CD4-positive, alpha-beta T cell (primary cell): ENCODE data around the gene SLC37A3. TPM values are rescaled to one million over a fixed set of nuclear protein-coding genes. Genes with fewer than 3 reads are reported as not detected.

Experiments
- ATAC-seq: fragments of 200-7000 bp; cut with Tn5 transposase; one replicate; pipeline ENCODE4 v1.10.0; 2022; ENCODE audit warnings: mild to moderate bottlenecking; ENCODE audit not compliant: poor library complexity
- CTCF ChIA-PET: fragments of 350-600 bp; sonication (Branson Sonifier 250); formaldehyde crosslinking; loops from one replicate; lab custom pipeline; 2021; ENCODE audit warnings: antibody characterized with exemption, inconsistent platforms; lab: Charles Lee
- POLR2A ChIA-PET: fragments of 350-600 bp; sonication (Branson Sonifier 250); formaldehyde crosslinking; loops from one replicate; lab custom pipeline; 2021; ENCODE audit warnings: antibody characterized with exemption, inconsistent platforms; lab: Charles Lee
- DNase-seq, 14 experiments: peaks; one replicate each; pipeline ENCODE4 v3.0.0-alpha.2; 2013 to 2020; ENCODE audit warnings: mixed read lengths in 2 of 14
- H3K27ac ChIP-seq, 2 donors: one replicate each; pipeline versions ENCODE4 v1.5.1 to v1.7.0; 2013; ENCODE audit warnings: low read length in 2 of 2, low read depth in 1 of 2, mild to moderate bottlenecking in 1 of 2
- H3K27me3 ChIP-seq, 2 experiments: 1 replicate in 1 of 2; 2 replicates in 1 of 2; pipeline versions ENCODE4 v1.6.1 to v1.7.0; 2013; ENCODE audit warnings: low read length in 2 of 2, control low read depth in 1 of 2, mild to moderate bottlenecking in 1 of 2, moderate library complexity in 1 of 2; ENCODE audit not compliant: insufficient read depth in 2 of 2, control insufficient read depth in 1 of 2
- H3K36me3 ChIP-seq: one replicate; pipeline ENCODE4 v1.6.1; 2013; ENCODE audit warnings: low read length, control low read depth; ENCODE audit not compliant: insufficient read depth
- H3K4me1 ChIP-seq: one replicate; pipeline ENCODE4 v1.6.1; 2013; ENCODE audit warnings: low read length, control low read depth; ENCODE audit not compliant: insufficient read depth
- H3K4me3 ChIP-seq: one replicate; pipeline ENCODE4 v1.5.1; 2013; ENCODE audit warnings: mild to moderate bottlenecking, low read length, moderate library complexity
- H3K9me3 ChIP-seq, 2 experiments: 1 replicate in 1 of 2; 2 replicates in 1 of 2; pipeline versions ENCODE4 v1.6.1 to v1.7.0; 2013; ENCODE audit warnings: low read length in 2 of 2, mild to moderate bottlenecking in 2 of 2, control low read depth in 1 of 2, moderate library complexity in 1 of 2; ENCODE audit not compliant: control insufficient read depth in 1 of 2, insufficient read depth in 1 of 2
- H3K27ac Mint-ChIP-seq: one replicate; pipeline ENCODE4 v1.8.0; 2020; ENCODE audit warnings: mixed read lengths
- H3K27me3 Mint-ChIP-seq: one replicate; pipeline ENCODE4 v1.8.0; 2021; ENCODE audit warnings: mixed read lengths
- H3K36me3 Mint-ChIP-seq: one replicate; pipeline ENCODE4 v1.8.0; 2021; ENCODE audit warnings: low read depth, mixed read lengths
- H3K4me1 Mint-ChIP-seq: one replicate; pipeline ENCODE4 v1.8.0; 2021; ENCODE audit warnings: low read depth, mixed read lengths
- H3K4me3 Mint-ChIP-seq: one replicate; pipeline ENCODE4 v1.8.0; 2020; ENCODE audit warnings: mild to moderate bottlenecking, mixed read lengths
- H3K9me3 Mint-ChIP-seq: one replicate; pipeline ENCODE4 v1.8.0; 2020; ENCODE audit warnings: mixed read lengths
- intact Hi-C, 2 experiments: fragments of 100-400 bp; cut with DNase I in 1 of 2; cut with micrococcal nuclease in 1 of 2; formaldehyde crosslinking; loops; one replicate each; pipeline versions ENCODE4 v1.15.1 to v1.9.0; 2023 to 2025; cut with DNase I, micrococcal nuclease
- polyA plus RNA-seq, 2 donors: library from polyadenylated mRNA; unstranded; fragments of 120-200 nt; gene quantifications; one replicate each; pipeline ENCODE4 v1.2.1, GENCODE V29; 2013
- total RNA-seq, 174 experiments: library from RNA in 2 of 174; stranded (reverse) in 2 of 174; gene quantifications; one replicate each; pipeline ENCODE4 v1.2.3 and lab custom pipeline; 2021 to 2026
- TF ChIP-seq, protein P1 (sequence below): fragments of 200-600 bp; IDR thresholded peaks from one replicate; pipeline ENCODE4 v1.8.0; 2022; ENCODE audit warnings: antibody characterized with exemption, mild to moderate bottlenecking

SLC37A3 gene, protein sequence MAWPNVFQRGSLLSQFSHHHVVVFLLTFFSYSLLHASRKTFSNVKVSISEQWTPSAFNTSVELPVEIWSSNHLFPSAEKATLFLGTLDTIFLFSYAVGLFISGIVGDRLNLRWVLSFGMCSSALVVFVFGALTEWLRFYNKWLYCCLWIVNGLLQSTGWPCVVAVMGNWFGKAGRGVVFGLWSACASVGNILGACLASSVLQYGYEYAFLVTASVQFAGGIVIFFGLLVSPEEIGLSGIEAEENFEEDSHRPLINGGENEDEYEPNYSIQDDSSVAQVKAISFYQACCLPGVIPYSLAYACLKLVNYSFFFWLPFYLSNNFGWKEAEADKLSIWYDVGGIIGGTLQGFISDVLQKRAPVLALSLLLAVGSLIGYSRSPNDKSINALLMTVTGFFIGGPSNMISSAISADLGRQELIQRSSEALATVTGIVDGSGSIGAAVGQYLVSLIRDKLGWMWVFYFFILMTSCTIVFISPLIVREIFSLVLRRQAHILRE
- 10 to 100 TPM; 23.5 to 25.6 TPM for total RNA-seq
- 21.4 TPM for polyA plus RNA-seq (2013, experiment 1 of 2)
- polyA plus RNA-seq (2013, experiment 2 of 2) = 26.9 TPM
- total RNA-seq (lab: John Stamatoyannopoulos, UW) = 19.8 to 543 (median 63.2) reads per million in 172 experiments

DNA sequence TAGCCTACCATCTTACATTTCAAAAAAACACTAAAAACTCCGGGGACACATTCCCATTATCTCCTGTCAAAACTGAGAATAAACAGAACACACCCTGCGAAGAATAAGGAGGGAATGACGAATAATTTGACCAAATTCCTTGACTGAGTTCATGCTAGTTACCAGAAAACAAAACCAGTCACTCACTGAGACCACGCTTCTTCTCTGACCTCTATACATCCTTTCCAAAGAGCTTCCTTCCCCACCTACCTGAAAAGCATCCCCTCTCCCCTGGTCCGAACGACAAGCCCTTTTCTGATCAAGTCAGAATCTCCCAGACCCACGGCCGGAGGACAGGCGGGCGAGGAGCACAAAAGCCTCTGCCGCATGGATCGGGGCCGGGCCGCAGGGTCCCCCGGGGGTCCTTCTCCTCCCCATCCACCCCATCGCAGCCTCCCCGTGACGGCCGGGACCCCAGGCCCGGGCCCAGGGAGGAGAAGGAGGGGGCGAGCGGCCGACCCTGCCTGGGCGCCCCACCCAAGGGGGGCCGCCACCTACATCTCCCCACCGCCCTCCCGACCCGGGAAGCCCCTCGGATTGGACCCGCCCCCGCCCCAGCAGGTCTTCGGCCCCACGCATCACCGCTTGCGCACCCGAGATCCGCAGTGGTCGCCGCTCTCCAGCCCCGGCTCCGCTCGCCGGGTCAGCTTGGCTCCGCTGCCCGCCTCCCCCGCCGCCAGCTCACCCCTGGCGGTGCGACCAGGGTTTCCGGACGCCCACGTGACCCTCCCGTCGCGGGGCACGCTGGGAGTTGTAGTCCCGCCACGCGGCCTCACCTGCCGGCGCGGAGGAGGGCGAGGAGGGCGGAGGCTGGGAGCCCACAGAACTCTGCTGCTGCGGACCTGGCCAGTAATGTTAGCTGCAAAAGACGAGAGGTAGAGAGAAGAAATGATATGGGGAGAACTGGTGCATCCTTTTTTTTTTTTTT, at the start of gene SLC37A3:
Gene SLC37A3 (minus strand): TSS at position 747 of the 967 bp plus-strand sequence. CDS start 16,004 bp downstream, outside the sequence.
- POLR2A ChIA-PET = interaction anchor here (0.9 to 1.5 kb wide), 2 partner anchors 21 to 82 kb away, joined by 3 to 12 read pairs; no protein-coding TSS in a partner anchor
- H3K27ac ChIP-seq = peak within 1 kb of the TSS in 1 of 2 donors; percentile 53
- intact Hi-C loops = loop anchor here in 1 of 2 experiments (5.0 to 10.0 kb wide), 6 partner anchors 223 to 1941 kb away; partner anchors contain the start of genes BRAF, HIPK2, KDM7A and MRPS33

DNA sequence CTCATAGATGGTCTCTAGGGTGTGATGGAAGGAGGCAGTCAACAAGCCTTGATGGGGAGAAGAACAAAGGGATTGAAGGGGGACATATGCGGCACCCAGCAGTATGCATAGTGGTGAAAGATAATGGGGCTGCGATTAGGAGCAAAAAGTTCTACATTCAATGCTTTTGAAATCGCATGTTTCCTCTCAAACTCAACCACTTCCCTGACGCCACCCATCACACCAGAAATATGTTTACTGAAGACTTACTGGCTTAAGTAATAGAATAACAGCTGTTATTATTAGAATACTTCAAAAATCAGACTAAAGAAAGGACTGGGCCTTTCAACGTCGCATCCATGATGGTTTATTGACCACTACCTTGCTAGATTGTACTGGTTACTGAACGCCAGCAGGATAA, 49.5 kb upstream of the SLC37A3 start:
- Histone ChIP-seq H3K27ac (no peak overlapping the region), H3K4me1 (peaks cover 6% of the 10 kb centered on the region), H3K27me3 (no peaks in the 10 kb centered on the region), H3K36me3 (peaks cover 10% of the 10 kb centered on the region), H3K9me3 (no peaks in the 10 kb centered on the region), H3K4me3 (no peak overlapping the region)
- intact Hi-C loops = no loop called here
- H3K4me3 Mint-ChIP-seq = no peak overlapping the region
- H3K27me3 Mint-ChIP-seq = no peaks in the 10 kb centered on the region
- ChIA-PET POLR2A (no interaction called here), CTCF (no interaction called here)
- peaks cover 6% of the 10 kb centered on the region for H3K36me3 Mint-ChIP-seq
- ATAC-seq (no peak), DNase-seq (peak in 1 of 14 experiments; percentile 28)
- TF ChIP-seq, protein P1, sequence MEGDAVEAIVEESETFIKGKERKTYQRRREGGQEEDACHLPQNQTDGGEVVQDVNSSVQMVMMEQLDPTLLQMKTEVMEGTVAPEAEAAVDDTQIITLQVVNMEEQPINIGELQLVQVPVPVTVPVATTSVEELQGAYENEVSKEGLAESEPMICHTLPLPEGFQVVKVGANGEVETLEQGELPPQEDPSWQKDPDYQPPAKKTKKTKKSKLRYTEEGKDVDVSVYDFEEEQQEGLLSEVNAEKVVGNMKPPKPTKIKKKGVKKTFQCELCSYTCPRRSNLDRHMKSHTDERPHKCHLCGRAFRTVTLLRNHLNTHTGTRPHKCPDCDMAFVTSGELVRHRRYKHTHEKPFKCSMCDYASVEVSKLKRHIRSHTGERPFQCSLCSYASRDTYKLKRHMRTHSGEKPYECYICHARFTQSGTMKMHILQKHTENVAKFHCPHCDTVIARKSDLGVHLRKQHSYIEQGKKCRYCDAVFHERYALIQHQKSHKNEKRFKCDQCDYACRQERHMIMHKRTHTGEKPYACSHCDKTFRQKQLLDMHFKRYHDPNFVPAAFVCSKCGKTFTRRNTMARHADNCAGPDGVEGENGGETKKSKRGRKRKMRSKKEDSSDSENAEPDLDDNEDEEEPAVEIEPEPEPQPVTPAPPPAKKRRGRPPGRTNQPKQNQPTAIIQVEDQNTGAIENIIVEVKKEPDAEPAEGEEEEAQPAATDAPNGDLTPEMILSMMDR = no peak
- peaks cover 41% of the 10 kb centered on the region for H3K4me1 Mint-ChIP-seq
- H3K9me3 Mint-ChIP-seq = no peaks in the 10 kb centered on the region
- peak overlapping the region; percentile 27 for H3K27ac Mint-ChIP-seq

More for the DNA sequence above, at the start of gene SLC37A3:
- Histone ChIP-seq H3K4me3 (peak within 1 kb of the TSS; percentile 79), H3K4me1 (peaks cover 22% of the 10 kb centered on the region), H3K9me3 (no peaks in the 10 kb centered on the region), H3K36me3 (no peaks in the 10 kb centered on the region), H3K27me3 (no peaks in the 10 kb centered on the region)
- TF ChIP-seq, protein P1 = no peak
- H3K4me1 Mint-ChIP-seq = peaks cover 33% of the 10 kb centered on the region
- peak within 1 kb of the TSS; percentile 64 for H3K27ac Mint-ChIP-seq
- no peaks in the 10 kb centered on the region for H3K9me3 Mint-ChIP-seq
- peaks cover 5% of the 10 kb centered on the region for H3K36me3 Mint-ChIP-seq
- CTCF ChIA-PET = no interaction called here
- DNase-seq (peak; percentile 75 to 91 (median 84)), ATAC-seq (peak; percentile 98)
- no peaks in the 10 kb centered on the region for H3K27me3 Mint-ChIP-seq
- H3K4me3 Mint-ChIP-seq = peak within 1 kb of the TSS; percentile 86

DNA sequence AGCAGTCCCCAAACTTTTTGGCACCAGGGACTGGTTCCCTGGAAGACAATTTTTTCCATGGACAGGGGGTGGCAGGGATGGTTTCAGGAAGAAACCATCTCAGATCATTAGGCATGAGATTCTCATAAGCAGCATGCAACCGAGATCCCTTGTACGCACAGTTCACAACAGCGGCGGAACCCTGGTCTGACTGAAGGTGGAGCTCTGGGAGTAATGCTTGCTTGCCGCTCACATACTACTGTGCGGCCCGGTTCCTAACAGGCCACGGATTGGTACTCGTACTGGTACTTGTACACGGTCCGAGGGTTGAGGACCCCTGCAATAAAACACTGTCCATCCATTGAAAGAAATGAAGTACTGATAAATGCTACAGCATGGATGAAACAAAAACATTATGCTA, 48.1 kb upstream of the SLC37A3 start:
- Histone ChIP-seq H3K27ac (no peak overlapping the region), H3K36me3 (no peaks in the 10 kb centered on the region), H3K9me3 (no peaks in the 10 kb centered on the region), H3K4me3 (no peak overlapping the region), H3K27me3 (no peaks in the 10 kb centered on the region), H3K4me1 (peaks cover 2% of the 10 kb centered on the region)
- ChIA-PET POLR2A (no interaction called here), CTCF (no interaction called here)
- intact Hi-C loops = no loop called here
- H3K4me3 Mint-ChIP-seq = no peak overlapping the region
- ATAC-seq = no peak
- TF ChIP-seq, protein P1 = no peak
- H3K9me3 Mint-ChIP-seq = no peaks in the 10 kb centered on the region
- no peaks in the 10 kb centered on the region for H3K27me3 Mint-ChIP-seq
- no peaks in the 10 kb centered on the region for H3K36me3 Mint-ChIP-seq
- H3K4me1 Mint-ChIP-seq = peaks cover 33% of the 10 kb centered on the region
- DNase-seq = no peak
- H3K27ac Mint-ChIP-seq = no peak overlapping the region
